ENCODE measurements around the gene CASP6.

CASP6 gene

DNA sequence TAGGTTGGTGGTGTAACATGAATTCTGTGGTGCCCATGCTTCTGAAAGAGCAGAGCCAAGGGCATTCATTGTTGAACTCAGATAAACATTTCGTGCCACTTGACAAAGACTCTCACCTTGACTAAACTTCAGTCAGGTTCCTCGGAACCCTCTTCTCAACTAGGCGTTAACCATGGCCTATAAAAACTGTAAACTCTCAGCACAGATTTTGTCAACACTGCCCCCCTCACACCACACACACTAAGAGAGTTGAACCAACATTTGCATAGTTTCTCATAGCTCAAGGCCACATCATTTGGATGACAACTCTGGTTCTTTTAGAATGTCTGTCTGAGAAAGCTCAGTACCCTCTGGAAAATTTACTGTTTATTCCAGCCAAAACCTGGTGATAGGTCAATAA lies 28.1 kb downstream of the CASP6 start:
- intact Hi-C loops (cut with DNase I), result no loop called here
- no peak for DNase-seq

DNA sequence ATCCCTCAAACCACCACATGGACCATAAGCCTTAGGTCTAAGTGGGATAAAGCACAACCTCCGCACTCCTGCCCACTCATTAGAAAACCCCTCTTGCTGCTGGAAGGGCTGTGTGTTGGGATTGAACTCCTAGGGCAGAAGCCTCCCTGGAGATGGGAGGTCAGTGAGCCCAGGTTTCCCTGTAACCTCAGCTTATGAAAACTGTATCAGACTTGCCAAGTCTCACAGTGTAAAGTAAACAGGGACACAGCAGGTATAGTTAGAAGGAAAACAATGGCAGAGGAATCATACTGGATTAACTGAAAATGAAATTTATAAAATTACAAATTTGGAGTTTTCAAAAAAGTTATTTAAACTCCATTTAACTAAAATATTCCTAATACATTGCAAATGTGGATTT lies 29.9 kb downstream of the CASP6 start:
- intact Hi-C loops (cut with DNase I), result no loop called here
- DNase-seq, result no peak

GRCh38 chr4:109672169-109672930 lies 30.9 kb downstream of the CASP6 start:
- no peak for DNase-seq
- intact Hi-C loops (cut with DNase I), result no loop called here

DNA sequence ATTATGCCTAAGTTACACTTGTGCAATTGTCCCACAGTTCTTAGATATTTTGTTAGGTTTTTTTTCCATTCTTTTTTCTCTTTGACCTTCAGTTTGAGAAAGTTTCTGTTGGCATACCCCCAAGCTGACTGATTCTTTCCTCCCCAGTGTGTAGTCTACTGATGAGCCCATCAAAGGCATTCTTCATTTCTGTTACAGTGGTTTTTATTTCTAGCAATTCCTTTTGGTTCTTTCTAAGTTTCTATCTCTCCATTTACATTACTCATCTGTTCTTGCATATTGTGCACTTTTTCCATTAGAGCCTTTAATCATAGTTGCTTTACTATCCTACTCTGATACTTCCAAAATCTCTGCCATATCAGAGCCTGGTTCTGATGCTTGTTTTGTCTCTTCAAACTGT lies 31.9 kb downstream of the CASP6 start:
- intact Hi-C loops (cut with DNase I), result no loop called here

DNA sequence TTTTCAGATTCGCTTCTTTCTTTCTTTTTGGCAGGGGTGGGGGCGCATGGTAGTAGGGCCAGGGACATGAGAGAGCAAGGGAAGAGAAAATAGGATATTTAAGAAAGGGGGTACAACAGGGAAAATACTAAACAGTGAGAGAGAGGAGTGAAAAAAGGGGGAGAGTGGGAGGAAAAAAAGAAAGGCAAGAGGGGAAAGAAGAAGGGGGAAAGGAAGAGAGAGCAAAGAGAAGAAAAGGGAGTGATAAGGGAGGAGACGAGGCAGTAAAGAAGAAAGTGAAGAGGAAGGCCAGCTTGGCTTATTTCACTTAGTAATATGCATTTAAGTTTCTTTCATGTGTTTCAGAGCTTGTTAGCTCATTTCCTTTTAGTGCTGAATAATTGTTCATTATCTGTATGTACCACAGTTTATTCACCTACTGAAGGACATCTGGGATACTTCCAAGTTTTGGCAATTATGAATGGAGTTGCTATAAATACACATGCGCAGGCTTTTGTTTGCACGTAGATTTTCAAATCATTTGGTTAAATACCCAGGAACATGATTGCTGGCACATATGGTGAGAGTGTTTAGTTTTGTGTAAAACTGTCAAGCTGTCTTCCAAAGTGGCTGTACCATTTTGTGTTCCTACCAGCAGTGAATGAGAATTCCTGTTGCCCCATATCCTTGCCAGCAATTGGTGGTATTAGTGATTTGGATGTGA lies 37.3 kb downstream of the CASP6 start:
- intact Hi-C loops (cut with DNase I), result no loop called here
- no peak for DNase-seq

More for the DNA sequence above, 31.9 kb downstream of the CASP6 start:
- no peak for DNase-seq

DNA sequence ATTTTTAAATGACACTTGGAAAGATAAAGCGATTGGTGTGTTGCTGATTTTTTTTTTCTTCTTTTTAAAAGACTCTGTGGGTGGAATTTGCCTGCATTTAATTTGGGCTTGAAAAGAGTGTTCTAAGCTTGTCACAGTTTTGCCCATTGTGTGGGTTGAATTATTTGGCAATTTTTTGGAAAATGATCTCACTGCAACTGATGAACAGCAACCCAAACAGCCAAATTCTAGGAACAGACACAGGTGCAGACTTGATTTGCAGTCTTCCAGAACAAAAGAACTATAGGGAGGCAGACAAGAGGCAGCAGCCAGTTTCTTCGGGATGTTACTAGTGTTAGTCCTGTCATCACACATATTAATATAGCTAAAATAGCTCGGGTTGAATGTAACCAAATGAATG lies 40.5 kb downstream of the CASP6 start:
- intact Hi-C loops (cut with DNase I), result no loop called here
- DNase-seq, result no peak

DNA sequence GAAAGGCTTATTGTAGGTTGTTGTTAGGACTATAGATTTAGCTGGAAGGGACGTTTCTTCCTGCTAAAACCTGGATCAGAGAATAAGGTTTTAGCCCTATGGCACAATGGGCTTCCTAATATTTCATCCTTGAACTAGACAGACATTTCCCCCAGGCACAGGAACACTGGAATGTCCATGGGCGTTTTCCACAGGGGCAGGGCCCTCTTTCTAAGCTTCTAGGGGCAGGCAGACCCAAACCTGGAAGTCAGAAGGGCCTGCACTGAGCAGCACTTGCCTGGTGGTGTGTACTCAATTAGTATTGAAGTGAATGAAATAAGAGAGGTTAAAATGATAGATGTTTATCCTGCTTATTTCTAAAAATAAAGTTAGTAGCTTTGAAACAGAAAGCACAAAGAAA lies 41.1 kb downstream of the CASP6 start:
- no peak for DNase-seq
- intact Hi-C loops (cut with DNase I), result no loop called here

GRCh38 chr4:109658871-109659410 lies 44.3 kb downstream of the CASP6 start:
- intact Hi-C loops (cut with DNase I), result loop anchor here (5.0 kb wide), 1 partner anchor 237 kb away; no protein-coding TSS in a partner anchor
- DNase-seq, result no peak

DNA sequence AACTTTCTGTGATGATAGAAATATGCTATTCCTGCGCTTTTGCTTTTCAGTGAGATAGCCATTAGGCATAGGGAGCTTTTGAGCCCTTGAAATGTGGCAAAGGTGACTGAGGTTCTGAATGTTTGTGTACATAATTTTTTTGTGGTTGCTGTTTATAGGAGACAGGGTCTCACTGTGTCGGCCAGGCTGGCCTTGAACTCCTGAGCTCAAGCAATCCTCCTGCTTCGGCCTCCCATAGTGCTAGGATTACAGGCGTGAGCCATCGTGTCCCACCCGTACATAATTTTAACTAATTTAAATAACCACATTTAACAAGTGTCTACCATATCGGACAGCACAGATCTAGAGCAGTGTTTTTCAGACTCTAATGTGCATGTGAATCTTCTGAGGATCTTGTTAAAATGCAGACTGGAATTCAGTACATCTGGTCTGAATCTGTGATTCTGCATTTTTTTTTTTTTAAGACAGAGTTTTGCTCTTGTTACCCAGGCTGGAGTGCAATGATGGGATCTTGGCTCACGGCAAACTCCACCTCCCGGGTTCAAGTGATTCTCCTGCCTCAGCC lies 45.3 kb downstream of the CASP6 start:
- intact Hi-C loops (cut with DNase I), result loop anchor here (5.0 kb wide), 1 partner anchor 236 kb away; no protein-coding TSS in a partner anchor
- no peak for DNase-seq

DNA sequence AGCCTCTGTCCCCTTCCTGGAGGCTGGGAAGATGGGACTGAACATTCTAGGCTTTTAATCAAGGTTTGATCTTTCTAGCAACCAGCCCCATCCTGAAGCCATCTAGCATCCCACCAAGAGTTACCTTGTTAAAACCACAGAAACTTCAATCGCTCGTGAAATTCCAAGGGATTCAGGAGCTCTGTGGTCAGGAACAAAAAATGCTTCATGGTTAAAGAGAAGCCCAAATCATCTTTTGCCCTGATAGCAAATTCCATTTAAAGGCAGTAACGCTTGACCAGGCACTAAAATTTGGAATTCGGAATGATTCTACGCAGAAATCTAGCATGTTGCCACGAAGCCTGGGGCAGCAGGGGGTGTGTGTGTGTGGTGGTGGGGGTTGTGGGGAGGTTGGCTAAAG lies 47.8 kb downstream of the CASP6 start:
- DNase-seq, result no peak
- intact Hi-C loops (cut with DNase I), result loop anchor here (5.0 kb wide), 1 partner anchor 233 kb away; no protein-coding TSS in a partner anchor

- intact Hi-C loops (cut with DNase I), result no loop called here
Measured at GRCh38 chr4:109649872-109650271, 53.4 kb downstream of the CASP6 start.

GRCh38 chr4:109648997-109649575 lies 54.2 kb downstream of the CASP6 start:
- intact Hi-C loops (cut with DNase I), result no loop called here
- DNase-seq, result no peak

More at GRCh38 chr4:109649872-109650271, 53.4 kb downstream of the CASP6 start:
- DNase-seq, result no peak

DNA sequence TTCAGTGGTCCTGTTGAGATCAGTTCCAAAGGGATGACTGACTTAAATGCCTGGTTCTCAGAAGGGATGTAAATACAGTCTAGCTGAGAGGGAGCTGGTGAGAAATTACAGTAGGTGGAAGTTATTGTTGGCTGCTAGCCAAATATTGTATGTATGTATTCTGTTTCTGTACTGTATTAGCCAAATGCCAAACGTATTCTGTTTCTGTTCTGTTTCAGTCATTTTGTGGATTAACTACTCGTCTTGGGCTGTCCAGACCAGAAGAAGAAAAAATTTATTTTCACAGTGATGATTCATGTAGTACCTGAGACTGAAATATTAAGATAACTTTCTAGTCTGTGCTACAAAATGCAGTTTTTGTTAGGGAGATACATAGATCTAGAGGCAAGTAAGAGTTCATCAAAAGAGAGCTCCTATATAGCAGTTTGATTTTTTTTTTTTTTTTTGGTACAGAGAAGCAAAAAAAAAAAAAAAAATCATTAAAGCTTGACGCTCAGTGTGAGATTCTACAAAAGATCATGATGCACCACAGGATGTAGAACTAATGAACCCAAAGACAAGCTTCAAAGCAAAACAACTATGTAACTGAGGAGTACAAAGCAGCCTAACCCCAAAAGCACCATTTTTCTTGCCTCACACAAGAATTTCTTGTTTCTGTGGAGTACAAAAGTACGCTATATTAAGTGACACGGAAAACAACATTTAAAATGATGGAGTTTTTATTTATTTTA lies 54.8 kb downstream of the CASP6 start:
- intact Hi-C loops (cut with DNase I), result no loop called here
- DNase-seq, result no peak

DNA sequence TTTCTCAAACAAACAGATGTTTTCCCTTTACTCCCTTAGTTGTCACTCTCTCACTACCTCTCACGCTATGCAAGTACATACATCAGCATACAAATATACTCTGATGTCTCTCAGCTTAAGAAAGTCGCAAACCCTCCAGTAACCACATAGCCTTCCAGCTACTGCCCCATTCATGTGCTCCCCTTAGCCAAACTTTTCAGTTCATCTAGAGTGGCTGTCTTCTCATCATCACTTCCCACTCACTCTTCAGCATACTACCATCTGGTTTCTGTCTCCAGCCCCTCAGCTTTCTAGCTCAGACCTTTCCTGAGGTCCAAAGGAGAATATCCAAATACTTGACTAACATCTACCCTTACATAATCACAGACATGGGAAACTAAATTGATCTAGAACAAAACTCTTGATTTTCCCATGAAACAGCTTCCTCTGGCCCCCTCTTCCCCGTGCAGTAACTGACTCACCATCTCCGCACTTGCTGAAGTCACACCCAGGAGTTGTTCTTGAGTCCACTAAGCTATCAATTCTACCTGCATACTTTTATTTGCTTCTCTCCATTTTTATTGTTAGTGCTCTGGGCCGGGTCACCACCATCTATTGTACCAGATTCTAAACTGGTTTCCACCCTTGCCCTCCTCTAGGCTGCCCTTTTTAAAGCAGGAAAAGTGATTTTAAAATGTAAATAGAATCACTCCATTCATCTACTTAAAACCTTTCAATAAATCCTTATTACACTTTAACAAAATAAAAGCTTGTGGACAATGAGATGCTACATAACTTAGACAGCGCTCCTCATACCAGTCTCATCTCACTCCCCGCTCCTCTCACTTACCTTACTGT lies 57.2 kb downstream of the CASP6 start:
- intact Hi-C loops (cut with DNase I), result no loop called here

GRCh38 chr4:109640644-109641043 lies 62.6 kb downstream of the CASP6 start:
- intact Hi-C loops (cut with DNase I), result no loop called here
- DNase-seq, result no peak

More for the DNA sequence above, 57.2 kb downstream of the CASP6 start:
- no peak for DNase-seq

Measured in posterior cingulate gyrus (tissue), 11 donors.